Measurements from ENCODE around the gene C11orf21.

C11orf21 gene

DNA sequence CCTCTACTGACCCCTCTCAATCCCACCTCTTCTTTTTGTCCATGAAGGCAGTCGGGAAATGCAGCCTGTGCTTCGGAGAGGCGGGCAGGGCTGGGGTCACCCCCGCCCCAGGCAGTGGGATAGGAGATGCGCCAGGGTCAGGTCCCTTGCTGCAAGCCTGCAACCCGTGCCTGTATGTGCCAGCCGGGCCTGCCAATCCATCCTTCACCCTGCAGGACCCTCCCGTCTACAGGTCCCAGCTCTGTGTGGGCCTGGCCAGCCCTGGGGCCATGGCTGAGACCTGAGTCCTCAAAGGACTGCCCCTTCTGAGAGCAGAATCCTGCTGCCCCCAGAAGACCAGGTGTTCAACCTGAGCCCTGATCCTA lies 42.3 kb downstream of the C11orf21 start:
- ATAC-seq, result no peak

DNA sequence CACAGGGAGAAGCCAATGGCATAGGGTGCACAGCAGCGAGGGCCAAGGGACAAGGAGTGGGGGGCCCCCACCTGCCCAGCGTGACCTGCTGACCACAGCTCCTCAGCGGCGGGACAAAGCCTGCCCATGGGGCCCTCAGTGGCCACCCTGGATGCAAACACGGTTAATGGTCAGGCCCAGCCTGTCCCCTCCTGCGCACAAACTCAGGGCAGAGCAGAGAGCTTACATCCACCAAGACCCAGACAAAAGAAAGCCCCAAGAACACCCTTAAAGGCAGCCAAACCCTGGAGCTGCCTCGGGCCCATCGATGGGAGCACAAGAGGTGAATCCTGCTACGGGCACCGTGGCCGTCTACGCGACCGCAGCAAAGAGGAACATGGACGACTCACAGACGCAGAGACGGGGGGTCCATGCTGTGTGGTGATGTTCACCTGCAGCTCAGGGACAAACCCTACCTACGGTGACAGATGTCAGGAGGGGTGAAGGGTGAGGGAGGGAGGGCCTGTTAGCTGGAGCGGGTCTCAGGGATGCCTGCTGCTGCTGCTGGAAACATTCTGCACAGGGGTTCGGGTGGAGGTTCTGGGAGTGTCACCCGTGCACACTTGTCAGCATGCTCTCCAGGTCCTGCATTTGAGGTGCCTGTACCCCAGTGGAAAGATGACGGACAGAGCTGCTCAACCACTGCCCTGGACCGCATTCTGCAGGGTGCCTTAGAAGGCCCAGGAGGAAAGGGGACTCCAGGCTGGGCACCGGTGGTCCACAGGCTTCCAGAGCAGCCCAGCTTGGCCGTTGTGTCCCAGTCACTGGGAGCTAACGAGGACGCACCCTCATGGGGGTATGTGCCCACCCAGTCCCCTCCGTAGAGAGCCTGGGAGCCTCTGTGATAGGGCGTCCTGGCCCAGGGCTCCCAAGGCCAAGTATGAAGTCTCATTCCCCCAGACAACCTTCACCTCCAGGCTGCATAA lies 42.9 kb downstream of the C11orf21 start:
- no peak for ATAC-seq
- DNase-seq, result no peak

More for the DNA sequence above, 42.3 kb downstream of the C11orf21 start:
- no peak for DNase-seq

DNA sequence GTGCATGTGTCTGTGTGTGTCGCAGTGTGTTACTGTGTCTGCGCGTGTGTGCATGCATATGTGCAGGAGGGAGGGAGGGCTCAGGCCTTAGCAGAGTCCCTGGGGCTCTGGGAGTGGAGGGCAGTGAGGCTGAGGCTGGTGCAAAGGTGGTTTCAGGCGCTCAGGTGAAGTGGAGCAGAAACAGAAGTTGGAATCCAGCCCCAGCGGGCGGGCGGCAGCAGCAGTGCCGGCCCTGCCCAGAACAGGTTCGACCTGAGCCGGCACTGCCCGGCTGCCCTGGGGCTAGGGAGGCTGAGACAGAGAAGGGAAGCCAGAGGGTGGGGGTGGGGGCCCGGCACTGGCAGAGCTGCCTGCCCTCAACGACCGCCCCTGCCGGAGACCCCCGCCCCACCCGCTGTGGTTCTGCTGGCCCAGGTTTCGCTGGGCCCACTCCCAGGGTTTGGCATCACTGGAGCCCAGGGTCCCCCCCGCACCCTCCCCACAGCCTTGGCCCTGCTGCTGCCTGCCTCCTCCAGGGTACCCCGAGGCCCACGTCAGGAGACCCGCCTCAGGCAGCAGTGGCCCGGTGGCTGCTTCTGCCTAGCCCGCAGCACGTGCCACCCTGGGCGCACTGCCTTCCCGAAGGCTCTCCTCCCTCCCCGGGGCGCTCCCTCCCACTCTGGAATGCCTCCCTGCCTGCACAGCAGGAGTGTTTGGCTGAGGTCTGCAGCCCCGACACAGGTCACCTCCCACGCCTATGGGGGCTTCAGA lies 44.6 kb downstream of the C11orf21 start:
- DNase-seq, result no peak
- ATAC-seq, result no peak

DNA sequence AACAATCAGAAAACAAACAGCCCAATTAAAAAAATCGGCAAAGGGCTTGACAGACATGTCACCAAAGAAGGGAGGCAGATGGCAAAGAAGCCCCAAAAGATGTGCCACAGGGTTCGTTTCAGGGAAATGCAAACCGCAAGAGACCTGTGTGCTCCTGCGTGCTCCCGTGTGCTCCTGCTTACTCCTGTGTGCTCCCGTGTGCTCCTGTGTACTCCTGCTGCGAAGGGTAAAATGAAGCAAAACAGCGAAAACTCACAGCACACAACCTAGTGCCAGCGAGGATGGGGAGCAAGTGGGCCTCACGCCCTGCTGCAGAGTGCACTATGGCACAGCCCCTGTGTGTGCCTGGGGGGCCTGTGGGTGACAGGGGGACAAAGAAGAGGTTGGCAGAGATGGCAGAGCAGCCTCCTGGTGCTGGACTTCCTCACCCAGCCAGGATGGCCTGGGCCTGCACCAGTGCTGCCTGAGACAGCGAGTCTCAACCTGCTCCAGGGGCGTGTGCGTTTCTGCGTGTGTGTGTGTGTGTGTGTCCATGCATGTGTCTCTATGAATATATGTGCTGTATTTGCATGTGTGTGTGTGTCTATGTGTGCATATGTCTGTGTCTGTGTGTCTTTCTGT lies 45.3 kb downstream of the C11orf21 start:
- DNase-seq, result no peak
- no peak for ATAC-seq

DNA sequence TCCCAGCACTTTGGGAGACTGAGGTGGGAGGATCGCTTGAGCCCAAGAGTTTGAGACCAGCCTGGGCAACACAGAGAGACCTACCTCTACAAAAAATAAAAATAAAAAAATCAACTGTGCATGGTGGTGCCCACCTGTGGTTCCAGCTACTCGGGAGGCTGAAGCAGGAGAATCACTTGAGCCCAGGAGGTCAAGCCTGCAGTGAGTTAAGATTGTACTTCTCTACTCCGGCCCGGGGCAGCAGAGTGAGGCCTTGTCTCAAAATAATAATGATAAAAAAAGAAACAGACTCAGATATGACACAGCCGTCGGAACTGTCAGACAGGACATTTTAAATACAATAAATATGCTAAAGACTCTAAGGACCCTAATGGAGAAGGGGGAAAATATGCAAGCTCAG lies 49.7 kb downstream of the C11orf21 start:
- ATAC-seq (no peak), DNase-seq (no peak)

DNA sequence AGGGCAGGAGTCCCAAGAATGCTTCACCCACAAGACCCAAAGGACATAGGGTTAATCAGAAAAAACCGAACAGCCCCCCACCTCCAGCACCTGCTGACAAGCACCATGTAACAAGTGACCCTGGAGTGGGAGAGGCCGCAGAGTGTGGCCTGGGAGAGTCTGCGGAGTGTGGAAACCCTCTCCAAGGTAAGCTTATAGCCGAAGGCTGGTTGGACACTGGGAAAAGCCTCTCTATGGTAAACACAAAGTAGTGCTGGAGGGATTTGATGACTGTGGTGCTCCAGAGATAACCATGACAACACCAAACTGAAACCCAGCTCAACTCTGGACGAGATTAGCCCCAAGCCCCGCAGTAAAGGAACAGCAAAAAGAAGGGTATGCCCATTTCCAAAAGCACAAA lies 50.6 kb downstream of the C11orf21 start:
- DNase-seq (no peak), ATAC-seq (no peak)

DNA sequence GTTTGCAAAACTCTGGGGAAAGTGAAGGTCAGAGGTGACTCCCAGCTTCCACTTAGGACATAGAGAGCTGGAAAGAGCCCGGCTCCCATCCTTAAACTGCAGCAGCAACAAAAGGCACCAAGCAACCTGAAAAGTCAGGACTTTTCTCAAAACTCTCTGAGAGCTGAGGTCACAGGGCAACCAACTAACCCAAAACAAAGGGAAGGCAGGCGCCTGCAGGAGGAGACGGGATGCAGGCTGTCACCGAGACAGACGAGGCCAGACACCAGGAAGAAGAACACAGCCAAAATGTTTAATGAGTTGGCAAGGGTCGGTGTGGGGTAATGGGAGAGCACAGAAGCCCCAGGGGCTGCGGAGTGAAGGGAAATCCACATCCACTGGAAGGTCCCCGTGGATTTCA lies 51.2 kb downstream of the C11orf21 start:
- no peak for ATAC-seq
- no peak for DNase-seq

DNA sequence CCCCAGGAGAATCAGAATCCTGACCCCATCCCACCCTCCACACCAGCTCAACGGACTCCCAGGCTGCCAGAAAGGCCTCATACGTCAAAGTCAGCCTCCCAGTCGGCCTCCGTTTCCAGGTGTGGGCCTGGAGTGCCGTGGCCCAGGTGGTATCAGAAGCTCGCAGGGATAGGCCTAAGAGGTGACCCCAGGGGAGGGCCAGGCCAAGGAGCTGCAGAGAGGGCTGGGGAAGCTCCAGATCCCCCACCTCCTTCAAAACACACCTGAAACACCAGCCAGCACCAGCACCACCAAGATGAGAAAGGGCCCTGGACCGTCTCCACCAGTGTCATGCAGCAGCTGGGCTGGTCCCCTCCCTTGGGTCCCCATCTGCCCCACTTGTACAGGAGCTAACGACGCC lies 51.7 kb downstream of the C11orf21 start:
- DNase-seq (no peak), ATAC-seq (no peak)

DNA sequence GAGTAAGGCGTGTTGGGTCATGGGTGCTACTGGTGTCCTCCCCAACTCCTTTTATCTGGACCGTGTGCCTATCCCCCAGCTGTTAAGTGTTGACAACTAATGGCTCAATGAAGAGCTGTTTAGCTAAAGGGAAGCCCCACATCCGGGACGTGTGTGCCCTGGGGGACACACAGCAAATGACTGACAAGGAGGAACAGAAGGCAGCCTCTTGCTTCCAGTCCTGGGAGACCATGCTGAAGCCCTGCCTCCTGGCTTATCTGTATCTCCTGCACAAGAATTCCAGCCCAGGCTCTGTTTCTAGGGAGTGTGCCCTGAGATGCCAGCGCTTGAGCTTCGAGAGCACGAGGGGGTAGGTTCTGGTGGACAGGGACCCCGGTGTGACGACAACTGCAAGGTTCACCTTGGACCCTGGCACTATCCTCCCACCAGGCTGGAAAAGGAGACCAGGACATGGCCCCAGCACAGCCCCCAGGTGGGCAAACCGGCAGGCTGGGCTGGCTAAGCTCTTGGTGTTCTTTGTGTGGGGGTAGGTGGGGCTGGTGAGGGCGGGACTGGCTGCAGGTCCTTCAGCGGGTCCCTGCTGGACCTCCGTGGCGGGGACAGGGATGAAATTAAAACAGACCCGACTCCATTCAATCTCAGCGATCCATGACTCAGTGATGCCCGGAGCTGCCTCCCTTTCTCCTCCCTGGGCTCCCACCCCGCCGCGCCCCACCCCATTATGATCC lies 52.4 kb downstream of the C11orf21 start:
- no peak for DNase-seq

DNA sequence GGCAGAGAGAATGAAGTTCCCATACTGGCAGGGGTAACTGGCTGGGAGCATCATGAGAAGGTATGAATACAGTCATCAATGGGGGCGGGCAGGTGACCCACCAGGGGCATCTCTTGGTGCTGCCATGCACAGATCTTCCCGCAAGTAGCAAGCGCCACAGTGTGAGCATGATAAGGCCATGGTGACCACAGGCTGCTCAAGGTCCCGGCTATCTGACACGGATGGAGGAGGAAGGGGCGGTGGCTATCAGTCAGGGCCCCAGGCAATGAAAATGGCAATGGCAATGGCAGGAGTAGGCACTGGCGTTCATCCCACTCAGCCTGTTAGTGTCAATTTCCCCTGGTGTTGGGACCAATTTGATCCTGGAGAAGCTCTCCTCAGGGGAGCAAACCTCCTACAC lies 53.0 kb downstream of the C11orf21 start:
- no peak for ATAC-seq
- no peak for DNase-seq

More for the DNA sequence above, 52.4 kb downstream of the C11orf21 start:
- no peak for ATAC-seq

DNA sequence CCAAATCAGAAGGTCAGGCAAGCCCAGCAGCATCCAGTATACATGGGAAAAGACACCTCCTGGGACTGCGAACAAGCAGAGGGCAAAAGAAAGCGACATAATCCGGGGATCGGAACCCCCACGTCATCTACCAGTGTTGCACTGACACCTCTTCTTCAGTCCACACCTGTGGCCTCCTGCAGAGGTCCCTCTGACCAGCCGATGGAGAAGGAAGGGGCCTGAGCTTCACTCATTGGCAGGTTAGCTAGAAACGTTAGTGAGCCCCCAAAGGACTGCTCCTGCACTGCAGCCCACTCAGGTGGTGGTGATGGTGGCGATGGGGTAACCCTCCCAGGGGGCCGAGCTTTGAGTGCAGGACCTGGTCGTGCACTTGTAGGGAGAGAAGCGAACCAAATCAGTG lies 53.5 kb downstream of the C11orf21 start:
- no peak for ATAC-seq

DNA sequence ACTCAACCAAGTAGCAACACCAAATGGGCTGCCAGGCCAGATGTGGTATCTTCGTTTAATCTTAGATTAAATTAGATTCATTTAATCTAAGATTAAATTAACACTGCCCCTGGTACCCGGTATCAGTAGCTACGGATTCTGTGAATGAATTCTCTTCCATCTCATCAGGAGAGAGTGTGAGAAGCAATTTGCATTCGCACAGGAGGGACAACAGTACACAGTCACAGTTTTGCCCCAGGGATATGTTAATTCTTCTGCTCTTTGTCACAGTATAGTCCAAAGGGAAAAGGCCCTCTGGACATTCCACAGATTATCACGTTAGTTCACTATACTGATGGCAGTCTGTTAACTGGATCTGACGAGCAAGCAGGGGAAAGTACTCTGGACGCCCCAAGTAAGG lies 54.2 kb downstream of the C11orf21 start:
- ATAC-seq (no peak), DNase-seq (no peak)

More for the DNA sequence above, 53.5 kb downstream of the C11orf21 start:
- DNase-seq, result no peak
